Erythroblast (primary cell): ENCODE results near the gene IRF2BP2.

Experiments used
- DNase-seq, 2 experiments: peaks; one replicate each; lab custom pipeline; 2025; lab: John Stamatoyannopoulos, UW
- GATA1 ChIP-seq: IDR thresholded peaks from 2 replicates; pipeline ENCODE4 v1.6.1; 2011; ENCODE audit warnings: low read depth, mild to moderate bottlenecking, control low read depth, low read length, moderate library complexity
- POLR2A ChIP-seq: IDR thresholded peaks from 2 replicates; pipeline ENCODE4 v1.6.1; 2011; ENCODE audit warnings: mild to moderate bottlenecking, low read length

Gene IRF2BP2

DNA sequence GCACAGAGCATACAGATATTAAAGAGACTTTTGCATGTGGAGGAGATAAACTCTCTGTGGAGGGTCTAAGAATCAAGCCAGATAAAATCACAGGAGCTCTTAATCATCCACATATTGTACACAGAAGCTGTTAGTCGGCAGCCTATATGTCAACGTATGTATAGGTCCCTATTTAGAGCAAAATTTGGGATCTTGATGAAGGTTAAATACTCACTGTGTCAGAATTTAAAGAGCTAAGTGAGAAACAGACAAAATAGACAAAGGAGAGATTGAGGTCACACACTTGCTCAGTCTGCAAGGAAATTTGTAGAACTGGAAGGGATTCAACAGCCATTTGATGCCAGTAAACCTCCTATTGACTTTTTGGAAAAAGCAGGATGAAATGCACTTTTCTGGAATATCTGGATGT lies 4.1 kb upstream of the IRF2BP2 start:
- TF ChIP-seq POLR2A (no peak), GATA1 (no peak)
- DNase-seq, result peak; percentile 14 to 42

DNA sequence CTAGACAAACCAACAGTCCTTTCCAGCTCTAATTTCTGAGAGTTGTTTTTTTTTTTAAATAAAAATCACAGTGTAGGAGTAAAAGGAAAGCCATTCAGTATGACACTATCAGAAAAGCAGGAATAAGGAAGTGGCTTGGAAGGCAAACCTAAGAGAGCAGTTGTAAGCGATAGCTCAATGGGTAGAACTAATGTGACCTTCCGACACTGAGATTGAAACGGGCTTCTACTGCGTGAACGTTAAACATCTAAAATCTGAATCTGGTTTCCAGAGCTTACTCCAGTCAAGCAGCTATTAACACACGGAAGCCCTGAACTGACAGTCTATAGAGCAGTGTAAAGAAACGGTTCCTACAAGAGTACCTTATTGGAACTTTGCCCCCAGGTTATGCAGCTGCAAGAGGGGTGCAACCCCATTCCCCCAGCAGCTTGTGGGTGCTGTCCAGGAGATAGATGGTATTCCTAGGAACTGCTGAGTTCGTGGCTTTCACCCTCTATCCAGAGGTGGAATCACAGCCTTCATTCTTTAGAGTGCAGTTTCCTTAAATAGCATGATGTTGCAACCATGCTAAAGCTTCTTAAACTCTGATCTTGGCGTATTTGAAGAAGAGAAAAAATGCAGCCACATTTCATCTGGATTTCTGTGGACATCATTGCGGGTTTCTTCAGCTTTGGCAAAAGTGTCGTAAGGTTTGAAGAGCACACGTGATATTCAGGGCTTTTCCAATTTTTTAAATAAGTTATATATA lies 3.3 kb upstream of the IRF2BP2 start:
- DNase-seq, result peak; percentile 29 to 77
- TF ChIP-seq POLR2A (no peak), GATA1 (no peak)

DNA sequence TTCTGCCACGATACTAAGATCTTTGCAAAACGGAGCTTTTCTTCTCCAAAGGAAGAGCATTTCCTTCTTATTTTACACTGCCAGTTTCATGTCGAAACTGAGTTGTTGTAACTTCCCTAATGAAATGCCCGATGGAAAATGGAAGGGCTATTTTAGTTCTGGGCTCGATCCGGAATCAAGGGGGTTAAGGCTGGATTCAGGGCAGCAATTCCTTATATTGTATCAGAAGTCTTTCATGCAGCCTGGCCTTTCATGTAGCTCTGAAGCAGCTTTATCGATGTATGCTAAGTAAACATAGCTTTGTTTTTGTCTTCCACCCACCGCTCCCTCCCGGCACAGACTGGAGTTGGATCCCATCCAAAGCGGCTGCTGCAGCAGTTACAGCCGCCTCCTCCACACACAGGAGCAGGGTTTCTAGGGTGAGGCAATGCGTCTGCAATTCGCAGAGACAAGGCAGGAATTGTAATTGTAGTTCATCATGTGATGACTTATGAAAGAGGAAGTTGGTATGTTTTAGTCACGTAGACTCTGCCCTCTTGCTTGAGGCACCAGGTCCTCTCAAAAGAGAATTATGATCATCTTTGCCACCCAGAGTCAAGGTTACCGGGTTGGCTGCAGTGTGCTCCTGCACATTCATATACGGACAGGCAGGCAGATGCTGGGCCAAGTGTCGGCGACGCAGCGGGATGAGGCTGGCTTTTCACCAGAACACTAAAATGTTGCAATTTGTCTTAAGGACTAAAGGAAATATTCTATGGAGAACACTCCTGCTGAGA lies 2.6 kb upstream of the IRF2BP2 start:
- DNase-seq, result peak; percentile 95 to 98
- peak; percentile 86 for TF ChIP-seq POLR2A
- no peak for TF ChIP-seq GATA1

DNA sequence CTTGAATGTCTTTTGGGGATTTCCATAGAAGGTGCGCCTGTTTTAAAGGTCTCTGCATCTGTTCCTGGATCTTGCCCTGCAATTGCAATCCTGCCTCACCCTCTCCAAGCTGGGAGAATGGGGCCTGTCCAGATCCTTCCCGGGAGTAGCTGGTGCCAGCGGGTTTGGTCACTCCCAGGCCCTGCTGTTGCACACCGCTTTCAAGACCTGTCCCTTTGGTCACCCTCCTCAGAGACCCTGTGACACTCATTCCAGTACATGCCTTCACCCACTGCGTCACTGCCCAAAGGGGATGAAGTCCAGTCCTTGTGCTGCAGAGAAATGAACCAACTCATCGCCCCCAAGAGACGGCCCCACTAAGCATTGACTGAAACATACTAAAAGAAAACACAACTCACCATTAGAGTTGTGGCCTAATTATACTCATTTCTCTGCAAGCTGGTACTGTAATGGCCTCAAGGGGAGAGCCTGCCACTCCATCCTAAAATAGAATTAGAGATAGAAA lies 1.9 kb upstream of the IRF2BP2 start:
- peak; percentile 51 to 81 for DNase-seq
- TF ChIP-seq GATA1 (no peak), POLR2A (no peak)

DNA sequence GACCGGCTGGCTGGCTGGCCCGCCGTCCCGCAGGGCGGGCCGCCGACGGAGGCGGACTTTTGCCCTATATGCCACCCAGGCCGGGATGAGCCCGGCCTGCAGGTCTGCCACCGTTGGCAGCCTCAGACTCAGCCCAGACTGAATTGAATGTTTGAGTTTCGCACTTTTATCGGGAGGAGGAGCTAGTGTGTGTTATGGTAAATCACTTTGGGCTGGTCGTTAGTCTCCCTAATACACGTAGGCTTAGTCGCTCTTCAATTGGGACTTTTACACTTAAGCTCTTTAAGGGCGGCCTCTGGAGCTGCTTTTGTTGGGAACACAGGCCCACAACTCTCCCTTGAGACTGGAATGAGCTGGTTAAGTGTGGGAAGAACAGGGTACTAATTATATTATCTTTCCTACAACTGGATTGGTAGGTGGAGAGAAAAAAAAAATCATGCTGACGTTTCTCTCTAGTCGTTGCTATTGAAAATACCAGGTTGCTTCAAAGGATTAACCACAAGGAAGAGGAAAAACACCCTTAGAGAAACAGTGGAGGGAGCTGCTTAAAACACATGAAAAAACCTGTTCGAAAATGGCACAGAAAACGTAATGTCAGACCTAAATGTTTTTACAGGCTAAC lies 1.4 kb upstream of the IRF2BP2 start:
- peak; percentile 89 to 93 for DNase-seq
- TF ChIP-seq GATA1, result no peak
- no peak for TF ChIP-seq POLR2A

DNA sequence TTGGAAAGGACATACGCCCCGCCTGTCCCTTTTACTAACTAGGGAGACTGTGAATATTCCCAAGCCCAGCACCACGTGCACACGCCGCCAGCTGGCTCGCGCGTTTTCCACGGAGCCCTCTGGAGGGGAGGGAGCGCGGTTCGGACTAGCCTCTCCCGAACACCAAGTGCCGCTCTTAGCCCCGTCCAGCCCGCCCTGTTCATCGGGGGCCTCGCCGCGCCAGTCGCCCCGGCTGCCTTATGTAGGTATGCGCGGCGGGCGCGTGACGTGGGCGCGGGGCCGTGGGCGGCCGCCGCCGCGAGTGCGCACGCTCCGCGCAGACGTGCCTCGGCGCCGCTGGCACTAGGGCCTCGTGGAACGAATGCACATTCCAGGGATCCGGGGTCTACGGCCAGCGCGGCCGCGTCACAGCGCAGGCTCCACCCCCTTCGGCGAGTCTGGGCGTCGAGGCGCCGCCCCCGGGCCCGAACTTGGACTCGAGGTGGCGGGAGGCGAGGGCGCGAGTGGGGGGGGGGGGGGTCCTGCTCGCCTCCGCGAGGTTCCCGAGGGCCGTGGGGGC lies 767 bp upstream of the IRF2BP2 start:
- TF ChIP-seq POLR2A, result peak; percentile 99
- TF ChIP-seq GATA1, result no peak
- peak; percentile 93 to 97 for DNase-seq

DNA sequence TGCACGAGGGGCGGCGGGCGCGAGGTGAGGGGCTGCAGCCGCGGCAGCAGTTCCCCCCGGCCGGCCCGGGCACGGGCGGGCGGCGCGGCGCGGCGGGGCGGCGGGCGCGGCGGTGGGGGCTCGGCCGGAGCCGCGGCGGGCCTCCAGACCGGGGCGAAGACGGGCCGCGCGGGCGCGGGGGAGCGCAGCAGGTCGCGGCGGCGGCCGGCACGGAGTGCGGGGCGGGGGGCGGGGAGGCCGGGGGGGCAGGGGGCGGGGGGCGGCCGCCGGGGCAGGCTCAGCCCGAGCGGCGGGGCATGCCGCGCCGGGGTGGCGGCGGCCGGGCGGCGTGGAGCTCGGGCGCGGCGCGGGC lies 311 bp downstream of the IRF2BP2 start:
- TF ChIP-seq GATA1 (no peak), POLR2A (no peak)
- DNase-seq, result no peak

DNA sequence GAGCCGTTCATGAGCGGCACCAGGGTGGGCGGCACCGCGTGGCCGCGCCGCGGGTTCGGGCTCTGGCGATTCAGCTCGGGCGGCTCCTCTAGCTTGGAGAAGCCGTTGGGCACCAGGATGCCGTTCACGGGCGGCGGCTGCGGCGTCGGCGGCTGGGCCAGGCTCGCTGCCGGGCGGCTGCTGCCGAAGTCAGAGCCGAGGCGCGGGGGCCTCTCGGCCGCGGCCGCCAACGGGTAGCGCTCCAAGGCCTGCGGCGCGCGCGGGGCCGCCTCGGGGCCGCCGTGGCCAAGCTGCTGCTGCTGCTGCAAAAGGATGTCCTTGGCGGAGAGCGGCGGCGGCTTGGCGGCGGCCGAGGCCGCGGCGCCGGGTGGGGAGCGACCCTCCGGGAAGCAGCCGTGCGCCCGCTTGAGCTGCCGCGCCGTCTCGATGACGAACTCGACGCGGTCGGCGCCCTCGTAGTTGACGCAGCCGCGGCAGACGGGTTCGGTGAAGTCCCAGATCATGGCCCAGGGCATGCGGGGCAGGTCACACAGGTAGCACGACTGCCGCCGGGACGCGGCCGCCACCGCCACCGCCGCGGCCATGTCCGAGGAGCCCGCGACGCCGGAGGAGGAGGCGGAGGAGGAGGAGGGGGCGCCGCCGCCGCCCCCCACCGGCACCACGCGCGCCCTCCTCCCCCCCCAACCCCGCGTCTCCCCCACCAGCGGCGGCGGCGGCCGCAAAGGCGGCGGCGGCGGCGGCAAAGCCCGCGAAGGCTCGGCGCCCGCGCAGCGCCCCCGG lies 877 bp downstream of the IRF2BP2 start:
- DNase-seq, result peak; percentile 72 to 83
- TF ChIP-seq POLR2A, result no peak
- TF ChIP-seq GATA1, result no peak

DNA sequence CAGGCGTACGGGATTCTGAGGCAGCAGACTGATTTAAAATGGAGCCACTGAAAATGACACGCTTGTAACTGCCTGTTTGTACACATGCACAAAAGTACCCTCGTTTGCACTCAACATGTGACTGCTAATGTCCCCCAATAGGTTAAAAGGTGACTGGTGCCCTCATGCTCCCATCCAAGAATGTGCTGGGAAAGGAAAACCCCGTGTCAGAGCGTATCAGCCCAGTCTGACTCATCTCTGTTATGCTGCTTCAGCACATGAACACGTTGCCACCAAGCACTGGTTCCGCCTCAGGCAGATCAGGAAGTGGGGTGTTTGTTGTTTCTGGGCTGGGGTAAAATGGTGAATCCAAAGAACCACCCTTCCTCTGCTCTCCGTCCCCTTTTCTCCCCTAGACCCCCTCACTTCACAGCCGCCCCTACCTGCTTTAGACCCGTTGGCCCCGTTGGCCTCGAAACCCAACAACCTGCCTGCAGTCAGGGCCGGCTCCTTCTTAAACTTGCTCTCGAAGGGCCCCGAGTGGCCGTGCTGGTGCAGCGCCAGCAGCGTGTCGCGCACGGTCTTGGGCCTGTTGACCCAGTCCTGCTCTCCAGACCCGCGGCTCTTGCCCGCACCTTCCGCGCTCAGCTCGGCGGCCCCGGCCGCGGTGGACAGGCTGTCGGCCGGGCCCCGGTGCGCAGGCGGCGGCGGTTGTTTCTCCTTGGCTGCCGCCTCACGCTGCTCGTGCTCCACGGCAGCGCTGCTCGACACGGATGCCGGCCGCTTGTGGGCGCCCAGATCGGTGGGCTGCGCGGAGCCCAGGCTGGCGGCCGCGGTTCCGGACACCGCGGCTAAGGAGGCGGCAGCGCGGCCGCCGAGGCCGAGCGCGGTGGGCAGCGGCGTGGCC lies 1.7 kb downstream of the IRF2BP2 start:
- peak; percentile 89 to 93 for DNase-seq
- TF ChIP-seq GATA1 (no peak), POLR2A (peak; percentile 97)

DNA sequence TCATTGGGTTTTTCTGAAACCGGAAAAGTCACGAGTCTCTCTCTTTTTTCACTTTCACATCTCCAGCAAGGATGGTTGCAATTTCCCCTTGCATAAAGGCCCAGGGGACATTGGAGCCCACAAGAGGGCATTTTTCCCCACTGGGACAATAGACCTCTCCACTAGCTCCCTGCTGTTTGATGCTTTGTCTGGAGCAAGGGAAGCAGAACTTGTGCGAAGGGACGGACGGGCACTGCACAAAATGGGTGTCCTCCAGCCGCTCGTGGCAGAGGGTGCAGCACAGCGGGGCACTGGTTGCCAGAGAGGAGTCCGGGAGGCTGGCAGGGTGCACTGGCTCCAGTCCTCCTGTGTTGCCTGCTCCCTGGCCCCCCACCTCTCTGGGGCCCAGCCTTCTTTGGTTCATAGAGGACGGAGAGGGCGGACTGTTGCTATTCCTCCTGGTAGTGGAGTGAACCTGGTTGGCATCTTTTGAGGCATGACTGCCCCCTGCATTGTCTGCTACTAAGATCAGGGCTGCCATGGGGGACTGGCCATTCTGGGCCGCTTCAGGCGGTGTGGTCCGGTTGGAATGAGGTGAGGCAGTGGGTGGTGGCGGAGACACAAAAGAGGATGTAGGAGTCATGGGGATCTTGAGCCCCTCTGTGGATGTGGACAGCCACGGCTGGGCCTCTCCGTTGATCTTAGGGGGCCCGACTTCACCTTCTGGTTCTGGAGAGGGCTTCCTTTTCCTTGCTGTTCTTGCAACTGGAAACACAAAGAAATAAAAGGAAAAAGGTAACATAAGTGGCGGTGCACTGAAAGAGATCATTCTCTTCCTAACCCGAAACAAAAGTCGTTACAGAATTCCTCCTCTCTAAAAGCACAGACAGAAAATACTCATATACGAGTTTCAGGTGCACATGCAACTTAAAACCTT lies 2.6 kb downstream of the IRF2BP2 start:
- TF ChIP-seq POLR2A (no peak), GATA1 (no peak)
- peak; percentile 57 to 71 for DNase-seq

DNA sequence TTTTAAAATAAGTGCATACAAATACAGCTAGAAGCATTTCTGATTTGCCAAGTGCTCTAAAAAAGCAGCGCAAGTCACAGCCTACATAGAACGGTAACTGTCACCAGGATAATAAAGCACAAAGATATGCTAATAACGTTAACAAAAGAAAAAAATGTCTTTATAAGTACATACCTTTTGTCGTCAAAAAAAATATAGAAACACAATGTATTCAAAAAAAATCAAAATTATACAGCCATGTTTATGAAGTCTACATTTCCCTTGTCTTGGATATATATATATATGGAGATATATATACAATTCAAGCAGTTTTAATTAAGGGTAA lies 3.2 kb downstream of the IRF2BP2 start:
- TF ChIP-seq POLR2A (no peak), GATA1 (no peak)
- DNase-seq, result peak in 1 of 2 experiments; percentile 49
